ENCODE measurements around the gene ANTXRL. TPM values are rescaled to one million over a fixed set of nuclear protein-coding genes. Genes with fewer than 3 reads are reported as not detected.

The ANTXRL gene
- total and polyA plus RNA-seq, 10 donors = 0.03 to 1.1 (median 0.42) TPM; not detected in 3

DNA sequence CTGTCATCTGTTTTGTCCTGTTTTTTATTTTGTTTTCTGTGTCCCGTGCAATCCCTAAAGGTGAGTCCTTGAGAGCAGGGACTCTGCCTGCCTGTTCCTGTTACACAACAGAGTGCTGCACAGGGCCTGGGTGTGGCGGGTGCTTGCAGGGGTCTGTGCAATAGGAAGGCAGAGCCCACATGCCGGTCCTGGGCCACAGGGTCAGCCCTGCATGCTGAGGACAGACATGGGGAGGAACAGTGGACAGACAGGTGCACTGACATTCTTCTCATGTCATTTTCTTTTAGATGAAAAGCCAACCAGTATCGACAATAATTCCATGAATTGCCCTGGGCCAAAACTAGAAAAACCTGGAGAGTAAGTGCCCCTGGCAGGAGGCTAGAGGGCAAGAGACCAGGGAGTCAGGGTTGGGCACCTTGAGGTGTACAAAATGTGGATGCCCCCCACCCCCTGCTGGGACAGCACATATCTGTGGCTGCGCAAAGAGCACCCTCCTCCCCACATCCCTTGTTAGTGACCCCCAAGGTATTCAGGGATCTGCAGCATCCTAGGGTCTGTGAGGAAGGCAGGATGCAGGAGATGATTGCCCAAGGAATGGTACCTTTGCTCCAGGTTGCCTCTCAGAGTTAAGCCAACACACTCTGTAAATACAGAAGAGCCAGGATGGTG, 19.9 kb downstream of the ANTXRL start:
- Histone ChIP-seq H3K36me3 (no peaks in the 10 kb centered on the region), H3K27ac (peak overlapping the region in 1 of 8 donors; percentile 9), H3K4me1 (peaks cover 0 to 6% (median 0%) of the 10 kb centered on the region in 6 donors), H3K4me3 (no peak overlapping the region), H3K9me3 (no peaks in the 10 kb centered on the region), H3K27me3 (replicated peaks in 1 of 7) (no peaks in the 10 kb centered on the region)
- 65 to 86% (median 83%) methylated on average over 5 of the region's 5 CpGs for WGBS, 5 donors
- intact Hi-C loops (cut with DNase I; ENCODE audit: low total_unique reads) = no loop called here
- peak; percentile 72 for DNase-seq
- TF ChIP-seq CTCF (IDR thresholded peaks at IDR 0.05 in 8 of 11, conservative IDR thresholded peaks at IDR 0.05 in 3 of 11) (no peak), POLR2AphosphoS5 (IDR thresholded peaks at IDR 0.05) (no peak), POLR2A (IDR thresholded peaks at IDR 0.05) (no peak)

GRCh38 chr10:46307281-46308112, 20.7 kb downstream of the ANTXRL start:
- H3K4me1 ChIP-seq = peaks cover 0 to 6% (median 0%) of the 10 kb centered on the region in 6 donors
- H3K27me3 ChIP-seq (replicated peaks in 1 of 7) = no peaks in the 10 kb centered on the region
- no peaks in the 10 kb centered on the region for H3K9me3 ChIP-seq
- TF ChIP-seq POLR2A (IDR thresholded peaks at IDR 0.05) = no peak
- no peak for TF ChIP-seq CTCF (IDR thresholded peaks at IDR 0.05 in 8 of 11, conservative IDR thresholded peaks at IDR 0.05 in 3 of 11)
- no peak for TF ChIP-seq POLR2AphosphoS5 (IDR thresholded peaks at IDR 0.05)
- H3K4me3 ChIP-seq = no peak overlapping the region
- no peaks in the 10 kb centered on the region for H3K36me3 ChIP-seq
- 90 to 97% (median 94%) methylated on average over 5 to 10 of the region's 10 CpGs for WGBS, 5 donors
- DNase-seq = peak; percentile 67
- intact Hi-C loops (cut with DNase I; ENCODE audit: low total_unique reads) = no loop called here
- no peak overlapping the region for H3K27ac ChIP-seq

DNA sequence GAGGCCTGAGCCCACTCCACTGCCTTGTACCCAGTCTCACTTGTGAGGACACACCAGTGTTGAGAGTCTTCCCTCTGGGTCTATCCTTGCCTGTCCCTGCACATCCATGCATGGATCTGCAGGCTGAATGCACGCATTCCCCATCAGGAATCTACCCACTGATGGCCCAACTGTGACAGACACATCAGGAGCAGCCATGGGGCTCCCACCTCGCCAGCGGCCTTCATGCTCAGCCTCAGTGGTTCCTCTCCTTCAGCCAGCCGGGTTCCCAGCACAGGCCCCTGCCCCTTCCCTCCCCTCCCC, 21.3 kb downstream of the ANTXRL start:
- Histone ChIP-seq H3K4me1 (peaks cover 0 to 6% (median 0%) of the 10 kb centered on the region in 6 donors), H3K27ac (no peak overlapping the region), H3K36me3 (no peaks in the 10 kb centered on the region), H3K27me3 (replicated peaks in 1 of 7) (no peaks in the 10 kb centered on the region), H3K9me3 (no peaks in the 10 kb centered on the region), H3K4me3 (no peak overlapping the region)
- 83 to 90% (median 88%) methylated on average over 4 of the region's 4 CpGs for WGBS, 5 donors
- no peak for DNase-seq
- TF ChIP-seq CTCF (IDR thresholded peaks at IDR 0.05 in 8 of 11, conservative IDR thresholded peaks at IDR 0.05 in 3 of 11) (no peak), POLR2AphosphoS5 (IDR thresholded peaks at IDR 0.05) (no peak), POLR2A (IDR thresholded peaks at IDR 0.05) (no peak)
- intact Hi-C loops (cut with DNase I; ENCODE audit: low total_unique reads) = no loop called here

Measured in spleen (tissue), 11 donors.